Measurements from ENCODE around the gene OR8B12. TPM values are rescaled to one million over a fixed set of nuclear protein-coding genes. Genes with fewer than 3 reads are reported as not detected.
"Not testable (repeated sequence)": the region's sequence is repeated elsewhere in the genome, so short reads cannot be mapped to it uniquely, and the experiment has no call there.

Gene OR8B12
- total and polyA plus RNA-seq, 2 experiments from 2014 or later, result not detected

GRCh38 chr11:124520550-124520854, 23.0 kb downstream of the OR8B12 start:
- Histone ChIP-seq H4K20me1 (ENCODE audit: insufficient read depth) (no peaks in the 10 kb centered on the region), H3K36me3 (ENCODE audit: low read depth) (no peaks in the 10 kb centered on the region)
- no peak for DNase-seq

GRCh38 chr11:124519850-124520549, 23.5 kb downstream of the OR8B12 start:
- no peak overlapping the region for H3K4me2 ChIP-seq (ENCODE audit: unreplicated experiment)

More at GRCh38 chr11:124520550-124520854, 23.0 kb downstream of the OR8B12 start:
- H3K27ac ChIP-seq, result no peak overlapping the region
- no peak overlapping the region for H2AFZ ChIP-seq
- no peaks in the 10 kb centered on the region for H3K79me2 ChIP-seq (ENCODE audit: insufficient read depth)
- no peaks in the 10 kb centered on the region for H3F3A ChIP-seq (ENCODE audit: insufficient read depth)
- in situ Hi-C loops (cut with MboI), result no loop called here
- TF ChIP-seq EZH2 (IDR thresholded peaks at IDR 0.05; ENCODE audit: insufficient read depth, poor library complexity, severe bottlenecking) (no peak), EZH2phosphoT487 (IDR thresholded peaks at IDR 0.05; ENCODE audit: insufficient read depth, low read depth) (no peak)
- peaks cover 12% of the 10 kb centered on the region; the same call in 1 of the 2 replicates for H3K27me3 ChIP-seq (replicated peaks; ENCODE audit: insufficient read depth)
- no peak overlapping the region for H3K9ac ChIP-seq
- no peaks in the 10 kb centered on the region for H3K4me1 ChIP-seq (ENCODE audit: insufficient read depth)
- no peak overlapping the region for H3K4me2 ChIP-seq (ENCODE audit: unreplicated experiment)
- no peaks in the 10 kb centered on the region for H3K9me3 ChIP-seq (ENCODE audit: low read depth)
- H3K4me3 ChIP-seq, result no peak overlapping the region
- no peaks in the 10 kb centered on the region for H3K9me2 ChIP-seq (ENCODE audit: insufficient read depth)
- 8 to 12% methylated on average over 1 of the region's 1 CpG for WGBS, 2 experiments (ENCODE audit: low coverage in 1 of 2, low lambda C conversion rate in 2 of 2, missing lambda C conversion rate in 2 of 2)

GRCh38 chr11:124518989-124519451, 24.4 kb downstream of the OR8B12 start:
- peak; percentile 12 for DNase-seq
- Histone ChIP-seq H3K27ac (no peak overlapping the region), H3F3A (ENCODE audit: insufficient read depth) (no peaks in the 10 kb centered on the region), H4K20me1 (ENCODE audit: insufficient read depth) (no peaks in the 10 kb centered on the region), H2AFZ (no peak overlapping the region), H3K36me3 (ENCODE audit: low read depth) (no peaks in the 10 kb centered on the region), H3K4me1 (ENCODE audit: insufficient read depth) (no peaks in the 10 kb centered on the region), H3K4me2 (ENCODE audit: unreplicated experiment) (no peak overlapping the region), H3K4me3 (no peak overlapping the region), H3K9me3 (ENCODE audit: low read depth) (no peaks in the 10 kb centered on the region), H3K9me2 (ENCODE audit: insufficient read depth) (no peaks in the 10 kb centered on the region), H3K79me2 (ENCODE audit: insufficient read depth) (no peaks in the 10 kb centered on the region), H3K27me3 (replicated peaks; ENCODE audit: insufficient read depth) (peaks cover 12% of the 10 kb centered on the region; the same call in 1 of the 2 replicates), H3K9ac (no peak overlapping the region)
- in situ Hi-C loops (cut with MboI), result no loop called here
- TF ChIP-seq EZH2phosphoT487 (IDR thresholded peaks at IDR 0.05; ENCODE audit: insufficient read depth, low read depth) (no peak), EZH2 (IDR thresholded peaks at IDR 0.05; ENCODE audit: insufficient read depth, poor library complexity, severe bottlenecking) (no peak)
- 77 to 81% methylated on average over 3 of the region's 3 CpGs for WGBS, 2 experiments (ENCODE audit: low coverage in 1 of 2, low lambda C conversion rate in 2 of 2, missing lambda C conversion rate in 2 of 2)

More at GRCh38 chr11:124519850-124520549, 23.5 kb downstream of the OR8B12 start:
- no peak for DNase-seq
- Histone ChIP-seq H3K9me2 (ENCODE audit: insufficient read depth) (no peaks in the 10 kb centered on the region), H3K27ac (no peak overlapping the region), H4K20me1 (ENCODE audit: insufficient read depth) (no peaks in the 10 kb centered on the region), H3F3A (ENCODE audit: insufficient read depth) (no peaks in the 10 kb centered on the region), H3K9ac (no peak overlapping the region), H3K4me1 (ENCODE audit: insufficient read depth) (no peaks in the 10 kb centered on the region), H3K4me3 (no peak overlapping the region), H2AFZ (no peak overlapping the region), H3K27me3 (replicated peaks; ENCODE audit: insufficient read depth) (peaks cover 12% of the 10 kb centered on the region; the same call in 1 of the 2 replicates), H3K79me2 (ENCODE audit: insufficient read depth) (no peaks in the 10 kb centered on the region), H3K36me3 (ENCODE audit: low read depth) (no peaks in the 10 kb centered on the region), H3K9me3 (ENCODE audit: low read depth) (no peaks in the 10 kb centered on the region)
- in situ Hi-C loops (cut with MboI), result no loop called here
- TF ChIP-seq EZH2 (IDR thresholded peaks at IDR 0.05; ENCODE audit: insufficient read depth, poor library complexity, severe bottlenecking) (no peak), EZH2phosphoT487 (IDR thresholded peaks at IDR 0.05; ENCODE audit: insufficient read depth, low read depth) (no peak)
- WGBS, 2 experiments (ENCODE audit: low coverage in 1 of 2, low lambda C conversion rate in 2 of 2, missing lambda C conversion rate in 2 of 2), result 13 to 22% methylated on average over 2 of the region's 2 CpGs

- Histone ChIP-seq H3K4me3 (no peak overlapping the region), H3F3A (ENCODE audit: insufficient read depth) (no peaks in the 10 kb centered on the region), H3K9ac (no peak overlapping the region), H3K79me2 (ENCODE audit: insufficient read depth) (no peaks in the 10 kb centered on the region), H3K4me2 (ENCODE audit: unreplicated experiment) (no peak overlapping the region), H3K4me1 (ENCODE audit: insufficient read depth) (no peaks in the 10 kb centered on the region), H3K9me3 (ENCODE audit: low read depth) (no peaks in the 10 kb centered on the region), H3K27me3 (replicated peaks; ENCODE audit: insufficient read depth) (peaks cover 12% of the 10 kb centered on the region; the same call in 1 of the 2 replicates), H3K27ac (no peak overlapping the region), H3K36me3 (ENCODE audit: low read depth) (no peaks in the 10 kb centered on the region), H3K9me2 (ENCODE audit: insufficient read depth) (no peaks in the 10 kb centered on the region), H4K20me1 (ENCODE audit: insufficient read depth) (no peaks in the 10 kb centered on the region), H2AFZ (no peak overlapping the region)
- in situ Hi-C loops (cut with MboI), result no loop called here
- 56 to 57% methylated on average over 12 of the region's 12 CpGs for WGBS, 2 experiments (ENCODE audit: low coverage in 1 of 2, low lambda C conversion rate in 2 of 2, missing lambda C conversion rate in 2 of 2)
- DNase-seq, result no peak
- TF ChIP-seq EZH2 (IDR thresholded peaks at IDR 0.05; ENCODE audit: insufficient read depth, poor library complexity, severe bottlenecking), result no peak
- TF ChIP-seq EZH2phosphoT487 (IDR thresholded peaks at IDR 0.05; ENCODE audit: insufficient read depth, low read depth), result no peak
Measured at GRCh38 chr11:124517314-124517713, 26.1 kb downstream of the OR8B12 start.

DNA sequence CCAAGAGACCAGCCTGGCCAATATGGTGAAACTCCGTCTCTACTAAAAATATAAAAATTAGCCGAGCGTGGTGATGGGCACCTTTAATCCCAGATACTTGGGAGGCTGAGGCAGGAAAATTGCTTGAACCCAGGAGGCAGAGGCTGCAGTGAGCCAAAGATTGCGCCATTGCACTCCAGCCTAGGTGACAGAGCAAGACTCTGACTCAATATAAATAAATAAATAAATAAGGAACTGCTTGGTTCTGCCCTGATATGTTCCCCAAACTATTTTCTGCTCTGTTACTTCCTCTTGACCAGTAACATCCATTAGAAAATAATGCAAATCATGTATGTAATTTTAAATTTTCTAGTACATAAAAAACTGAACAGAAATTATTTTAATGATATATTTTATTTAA, 28.8 kb downstream of the OR8B12 start:
- H2AFZ ChIP-seq; H3K9ac ChIP-seq; H3K36me3 ChIP-seq (ENCODE audit: low read depth); H3K4me1 ChIP-seq (ENCODE audit: insufficient read depth); H4K20me1 ChIP-seq (ENCODE audit: insufficient read depth); DNase-seq; H3K4me3 ChIP-seq; H3K79me2 ChIP-seq (ENCODE audit: insufficient read depth); H3K9me3 ChIP-seq (ENCODE audit: low read depth); H3K27ac ChIP-seq; H3K4me2 ChIP-seq (ENCODE audit: unreplicated experiment); H3F3A ChIP-seq (ENCODE audit: insufficient read depth); H3K9me2 ChIP-seq (ENCODE audit: insufficient read depth); H3K27me3 ChIP-seq (replicated peaks; ENCODE audit: insufficient read depth); in situ Hi-C loops (cut with MboI): not testable (repeated sequence)
- 65 to 68% methylated on average over 4 of the region's 4 CpGs for WGBS, 2 experiments (ENCODE audit: low coverage in 1 of 2, low lambda C conversion rate in 2 of 2, missing lambda C conversion rate in 2 of 2)
